Trophoblast cell (in vitro differentiated cells and primary cell): ENCODE data around the gene ATXN7.

Experiments used
- DNase-seq, 2 donors: peaks; one replicate each; pipeline ENCODE4 v3.0.0-alpha.2; 2016
- H2AFZ ChIP-seq: 2 replicates; pipeline ENCODE4 v1.6.1; 2013; ENCODE audit warnings: low read length, moderate library complexity, mild to moderate bottlenecking; ENCODE audit not compliant: insufficient read depth, poor library complexity
- H2AK5ac ChIP-seq: 2 replicates; pipeline ENCODE4 v1.6.1; 2013; ENCODE audit warnings: mild to moderate bottlenecking, low read length
- H2BK120ac ChIP-seq: 2 replicates; pipeline ENCODE4 v1.6.1; 2013; ENCODE audit warnings: low read length, mild to moderate bottlenecking, moderate library complexity; ENCODE audit not compliant: insufficient read depth, poor library complexity
- H2BK12ac ChIP-seq: 2 replicates; pipeline ENCODE4 v1.6.1; 2013; ENCODE audit warnings: mild to moderate bottlenecking, low read length, moderate library complexity
- H2BK5ac ChIP-seq: 2 replicates; pipeline ENCODE4 v1.6.1; 2013; ENCODE audit warnings: low read length, low read depth, moderate library complexity, mild to moderate bottlenecking; ENCODE audit not compliant: poor library complexity
- H3K14ac ChIP-seq: 2 replicates; pipeline ENCODE4 v1.6.1; 2013; ENCODE audit warnings: mild to moderate bottlenecking, low read length
- H3K18ac ChIP-seq: 2 replicates; pipeline ENCODE4 v1.6.1; 2013; ENCODE audit warnings: mild to moderate bottlenecking, low read length
- H3K23ac ChIP-seq: 2 replicates; pipeline ENCODE4 v1.6.1; 2013; ENCODE audit warnings: low read length
- H3K27ac ChIP-seq: 2 replicates; pipeline ENCODE4 v1.5.1; 2013; ENCODE audit warnings: low read depth, mild to moderate bottlenecking, inconsistent platforms, low read length, moderate library complexity
- H3K27me3 ChIP-seq: 2 replicates; pipeline ENCODE4 v1.6.1; 2013; ENCODE audit warnings: inconsistent platforms, mild to moderate bottlenecking, low read length, moderate library complexity; ENCODE audit not compliant: insufficient read depth
- H3K36me3 ChIP-seq, 2 experiments: 1 replicate in 1 of 2; 2 replicates in 1 of 2; pipeline ENCODE4 v1.6.1; 2013; ENCODE audit warnings: low read length in 2 of 2, mild to moderate bottlenecking in 2 of 2, moderate library complexity in 1 of 2; ENCODE audit not compliant: insufficient read depth in 2 of 2, control insufficient read depth in 1 of 2
- H3K4ac ChIP-seq: 2 replicates; pipeline ENCODE4 v1.6.1; 2013; ENCODE audit warnings: low read depth, mild to moderate bottlenecking, low read length, moderate library complexity
- H3K4me1 ChIP-seq, 2 experiments: 1 replicate in 1 of 2; 2 replicates in 1 of 2; pipeline ENCODE4 v1.6.1; 2013; ENCODE audit warnings: low read length in 2 of 2, mild to moderate bottlenecking in 2 of 2, moderate library complexity in 1 of 2; ENCODE audit not compliant: insufficient read depth in 2 of 2, control insufficient read depth in 1 of 2
- H3K4me2 ChIP-seq: 2 replicates; pipeline ENCODE4 v1.6.1; 2013; ENCODE audit warnings: inconsistent platforms, mild to moderate bottlenecking, low read length, moderate library complexity
- H3K4me3 ChIP-seq: 2 replicates; pipeline ENCODE4 v1.5.1; 2013; ENCODE audit warnings: mild to moderate bottlenecking, low read depth, low read length, inconsistent platforms
- H3K79me1 ChIP-seq: one replicate; pipeline ENCODE4 v1.6.1; 2013; ENCODE audit warnings: low read length
- H3K79me2 ChIP-seq: 2 replicates; pipeline ENCODE4 v1.6.1; 2013; ENCODE audit warnings: low read length, mild to moderate bottlenecking; ENCODE audit not compliant: control insufficient read depth, insufficient read depth, poor library complexity
- H3K9ac ChIP-seq: 2 replicates; pipeline ENCODE4 v1.6.1; 2013; ENCODE audit warnings: mild to moderate bottlenecking, low read length
- H3K9me3 ChIP-seq: 2 replicates; pipeline ENCODE4 v1.6.1; 2013; ENCODE audit warnings: low read depth, mild to moderate bottlenecking, control low read depth, inconsistent platforms, low read length; ENCODE audit not compliant: insufficient read depth
- H4K12ac ChIP-seq: 2 replicates; pipeline ENCODE4 v1.6.1; 2013; ENCODE audit warnings: low read depth, mild to moderate bottlenecking, low read length, moderate library complexity
- H4K8ac ChIP-seq: 2 replicates; pipeline ENCODE4 v1.6.1; 2013; ENCODE audit warnings: low read depth, mild to moderate bottlenecking, low read length, moderate library complexity
- H4K91ac ChIP-seq: one replicate; pipeline ENCODE4 v1.6.1; 2013; ENCODE audit warnings: low read depth, mild to moderate bottlenecking, low read length, moderate library complexity
- WGBS: extraction: QIAGEN DNeasy Blood & Tissue Kit; methylation state at CpG from one replicate; pipeline ENCODE4 v1.1.7; 2013; ENCODE audit warnings: missing lambda C conversion rate; ENCODE audit not compliant: insufficient read length, insufficient coverage; ENCODE audit errors: extremely low coverage; 5-methylcytosine and 5-hydroxymethylcytosine counted together

ATXN7 gene

DNA sequence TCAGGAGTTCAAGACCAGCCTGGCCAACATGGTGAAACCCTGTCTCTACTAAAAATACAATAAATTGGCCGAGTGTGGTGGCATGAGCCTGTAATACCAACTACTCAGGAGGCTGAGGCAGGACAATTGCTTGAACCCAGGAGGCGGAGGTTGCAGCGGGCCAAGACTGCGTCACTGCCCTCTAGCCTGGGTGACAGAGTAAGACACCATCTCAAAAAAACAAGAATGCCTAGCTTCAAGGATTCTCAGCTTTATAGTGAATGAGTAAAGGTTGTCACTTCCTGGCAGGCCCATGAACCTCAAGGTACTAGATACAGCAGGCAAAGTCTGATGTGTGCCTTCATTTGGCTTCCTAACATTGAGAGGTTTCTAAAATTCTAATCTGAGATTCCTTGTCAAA is 14.5 kb upstream of the ATXN7 start:
- no CpG with 5 or more reads among the region's 4 CpGs for WGBS
- Histone ChIP-seq H2AFZ (no peak overlapping the region), H3K18ac (peak overlapping the region; percentile 65), H2BK12ac (peak overlapping the region; percentile 91), H3K4me2 (no peak overlapping the region), H2BK5ac (peak overlapping the region; percentile 56), H3K4me3 (no peak overlapping the region), H3K9ac (no peak overlapping the region), H3K9me3 (no peaks in the 10 kb centered on the region), H3K79me2 (peaks cover 13% of the 10 kb centered on the region), H3K27ac (no peak overlapping the region), H3K79me1 (peaks cover 22% of the 10 kb centered on the region), H3K36me3 (peaks cover 0 to 3% of the 10 kb centered on the region in 2 experiments), H3K23ac (no peak overlapping the region), H4K12ac (no peak overlapping the region), H4K8ac (peak overlapping the region; percentile 19), H2BK120ac (peak overlapping the region; percentile 60), H3K14ac (no peak overlapping the region), H3K27me3 (no peaks in the 10 kb centered on the region), H4K91ac (no peak overlapping the region), H3K4ac (no peak overlapping the region), H3K4me1 (peaks cover 19 to 22% of the 10 kb centered on the region in 2 experiments), H2AK5ac (peak overlapping the region; percentile 79)
- no peak for DNase-seq

DNA sequence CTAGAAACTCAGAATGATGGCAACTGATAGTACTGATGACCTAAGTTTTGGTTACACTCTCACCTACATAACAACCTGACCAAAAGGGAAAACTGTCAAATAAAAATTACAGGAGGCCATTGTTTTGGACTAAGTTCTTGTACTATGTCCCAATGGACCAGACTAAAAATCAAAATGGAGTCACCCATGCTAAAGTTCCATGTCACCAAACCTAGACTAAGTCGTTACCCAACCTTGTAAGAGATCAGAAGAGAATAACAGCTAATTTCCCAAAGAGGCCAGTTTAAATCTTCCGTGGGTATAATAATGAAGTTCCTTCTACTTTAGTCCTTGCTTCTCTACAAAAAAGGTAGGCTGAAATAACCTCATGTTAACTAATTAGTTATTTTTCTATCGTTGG is 12.4 kb upstream of the ATXN7 start:
- H3K14ac ChIP-seq, result no peak overlapping the region
- no peaks in the 10 kb centered on the region for H3K27me3 ChIP-seq
- H3K9ac ChIP-seq, result no peak overlapping the region
- H2AFZ ChIP-seq, result no peak overlapping the region
- H3K27ac ChIP-seq, result no peak overlapping the region
- DNase-seq, result no peak
- H3K9me3 ChIP-seq, result no peaks in the 10 kb centered on the region
- H3K4ac ChIP-seq, result no peak overlapping the region
- peaks cover 0 to 3% of the 10 kb centered on the region in 2 experiments for H3K36me3 ChIP-seq
- whole genome bisulfite sequencing, result no CpG with 5 or more reads among the region's 3 CpGs
- H4K12ac ChIP-seq, result no peak overlapping the region
- no peak overlapping the region for H2AK5ac ChIP-seq
- no peak overlapping the region for H3K18ac ChIP-seq
- H2BK120ac ChIP-seq, result no peak overlapping the region
- no peak overlapping the region for H4K8ac ChIP-seq
- peaks cover 11 to 14% of the 10 kb centered on the region in 2 experiments for H3K4me1 ChIP-seq
- H3K23ac ChIP-seq, result no peak overlapping the region
- no peak overlapping the region for H2BK5ac ChIP-seq
- H3K79me1 ChIP-seq, result peaks cover 13% of the 10 kb centered on the region
- no peak overlapping the region for H3K4me3 ChIP-seq
- peaks cover 8% of the 10 kb centered on the region for H3K79me2 ChIP-seq
- H4K91ac ChIP-seq, result no peak overlapping the region
- H3K4me2 ChIP-seq, result no peak overlapping the region
- H2BK12ac ChIP-seq, result no peak overlapping the region

DNA sequence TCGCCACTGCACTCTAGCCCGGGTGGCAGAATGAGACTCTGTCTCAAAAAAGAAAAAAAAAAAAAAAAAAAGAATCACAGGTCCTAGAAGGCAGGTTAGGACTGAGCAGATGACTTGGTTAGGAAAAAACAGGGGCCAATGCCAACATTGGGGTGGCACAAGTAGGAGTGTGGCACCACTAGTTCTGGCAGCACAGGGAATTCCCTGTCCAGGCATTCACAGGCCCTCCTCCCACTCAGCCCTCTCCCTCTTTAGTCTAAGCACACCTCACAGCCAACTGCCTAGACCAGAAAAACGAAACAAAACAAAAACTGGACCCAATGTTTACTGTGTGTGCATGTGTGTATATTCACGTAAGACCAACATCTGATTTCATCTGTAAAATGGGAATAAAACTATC is 10.6 kb upstream of the ATXN7 start:
- Histone ChIP-seq H4K91ac (no peak overlapping the region), H3K9ac (no peak overlapping the region), H3K27ac (no peak overlapping the region), H3K4ac (peak overlapping the region; percentile 14), H3K79me1 (peaks cover 4% of the 10 kb centered on the region), H3K14ac (no peak overlapping the region), H3K18ac (peak overlapping the region; percentile 72), H2BK12ac (no peak overlapping the region), H3K79me2 (peaks cover 3% of the 10 kb centered on the region), H3K27me3 (no peaks in the 10 kb centered on the region), H3K4me1 (peaks cover 4 to 5% of the 10 kb centered on the region in 2 experiments), H3K9me3 (no peaks in the 10 kb centered on the region), H4K8ac (no peak overlapping the region), H2AK5ac (no peak overlapping the region), H2AFZ (no peak overlapping the region), H3K4me2 (no peak overlapping the region), H4K12ac (no peak overlapping the region), H3K23ac (no peak overlapping the region), H2BK5ac (no peak overlapping the region), H3K4me3 (no peak overlapping the region), H3K36me3 (peaks cover 0 to 3% of the 10 kb centered on the region in 2 experiments), H2BK120ac (no peak overlapping the region)
- WGBS, result no CpG with 5 or more reads among the region's 4 CpGs
- DNase-seq, result no peak

DNA sequence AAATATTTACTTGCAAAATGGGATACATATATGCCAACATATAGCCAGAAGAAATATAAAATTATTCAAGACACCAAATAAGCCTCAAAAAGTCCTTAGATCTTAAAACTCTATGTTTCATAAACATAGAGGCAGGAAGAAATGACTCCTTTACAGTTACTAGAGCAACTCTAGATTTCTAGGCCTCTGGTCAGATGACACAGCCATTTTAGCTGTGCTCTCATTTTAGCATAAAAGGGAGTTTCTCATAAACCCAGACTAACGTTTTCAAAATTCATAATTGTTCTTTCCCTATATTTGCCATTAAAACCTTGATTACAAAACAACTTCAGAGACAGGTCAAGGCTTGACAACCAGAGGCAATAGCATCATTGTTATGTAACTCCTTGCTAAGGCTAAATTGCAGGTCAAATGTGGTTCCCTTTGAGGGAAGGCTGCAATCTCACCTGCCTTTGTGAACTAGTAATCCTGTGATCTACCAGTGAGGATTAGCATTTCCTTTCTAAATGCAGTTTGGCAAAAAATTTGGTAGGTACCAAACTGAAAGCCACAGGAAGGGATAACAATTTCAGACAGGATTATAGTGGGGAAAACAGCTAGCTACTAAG is 8.2 kb upstream of the ATXN7 start:
- no peak overlapping the region for H3K9ac ChIP-seq
- peaks cover 0 to 2% of the 10 kb centered on the region in 2 experiments for H3K4me1 ChIP-seq
- no peak overlapping the region for H3K23ac ChIP-seq
- H2BK120ac ChIP-seq, result no peak overlapping the region
- no peak overlapping the region for H2BK12ac ChIP-seq
- H2BK5ac ChIP-seq, result no peak overlapping the region
- H3K18ac ChIP-seq, result no peak overlapping the region
- H3K4me2 ChIP-seq, result no peak overlapping the region
- no peaks in the 10 kb centered on the region for H3K79me1 ChIP-seq
- H4K8ac ChIP-seq, result no peak overlapping the region
- H4K91ac ChIP-seq, result no peak overlapping the region
- no peaks in the 10 kb centered on the region for H3K79me2 ChIP-seq
- no peak overlapping the region for H2AFZ ChIP-seq
- H4K12ac ChIP-seq, result no peak overlapping the region
- no peak overlapping the region for H3K4ac ChIP-seq
- H3K4me3 ChIP-seq, result no peak overlapping the region
- no peak overlapping the region for H2AK5ac ChIP-seq
- no peaks in the 10 kb centered on the region for H3K9me3 ChIP-seq
- WGBS, result no CpG with 5 or more reads among the region's 1 CpG
- DNase-seq, result no peak
- peaks cover 0 to 3% of the 10 kb centered on the region in 2 experiments for H3K36me3 ChIP-seq
- H3K14ac ChIP-seq, result no peak overlapping the region
- H3K27ac ChIP-seq, result no peak overlapping the region
- H3K27me3 ChIP-seq, result no peaks in the 10 kb centered on the region
